CD4-positive, alpha-beta T cell treated with Interleukin-2 at 100 ng/mL for 4 hours (primary cell): ENCODE data around the gene OS9.
"Not testable (repeated sequence)": the region's sequence is repeated elsewhere in the genome, so short reads cannot be mapped to it uniquely, and the experiment has no call there.

Experiments used
- DNase-seq: peaks from one replicate; pipeline ENCODE4 v3.0.0-alpha.2; 2020; ENCODE audit warnings: low spot score

The OS9 gene

GRCh38 chr12:57693659-57694458, at the start of gene OS9:
Gene OS9, plus strand, starts transcription at chr12:57694132. Its CDS starts 30 bp downstream, at chr12:57694162.
- DNase-seq: peak; percentile 99

GRCh38 chr12:57645990-57646658, 47.8 kb upstream of the OS9 start:
- not testable (repeated sequence) for DNase-seq

GRCh38 chr12:57646659-57647049, 47.3 kb upstream of the OS9 start:
- not testable (repeated sequence) for DNase-seq

GRCh38 chr12:57654042-57654441, 39.9 kb upstream of the OS9 start:
- DNase-seq: no peak

GRCh38 chr12:57655541-57656240, 38.2 kb upstream of the OS9 start:
- DNase-seq: no peak

- DNase-seq: not testable (repeated sequence)
These were observed 37.5 kb upstream of the OS9 start for GRCh38 chr12:57656408-57656807.

GRCh38 chr12:57657744-57658143, 36.2 kb upstream of the OS9 start:
- DNase-seq: no peak

GRCh38 chr12:57658890-57659289, 35.0 kb upstream of the OS9 start:
- no peak for DNase-seq

GRCh38 chr12:57661376-57661775, 32.6 kb upstream of the OS9 start:
- no peak for DNase-seq

GRCh38 chr12:57665066-57665820, 28.7 kb upstream of the OS9 start:
- DNase-seq: not testable (repeated sequence)

- no peak for DNase-seq
These were observed 27.0 kb upstream of the OS9 start for GRCh38 chr12:57666897-57667296.

- DNase-seq: not testable (repeated sequence)
These were observed 24.2 kb upstream of the OS9 start for GRCh38 chr12:57669691-57670090.

- DNase-seq: not testable (repeated sequence)
These were observed 22.1 kb upstream of the OS9 start for GRCh38 chr12:57671811-57672210.

- no peak for DNase-seq
These were observed 21.1 kb upstream of the OS9 start for GRCh38 chr12:57672801-57673200.

- DNase-seq: no peak
These were observed 19.2 kb upstream of the OS9 start for GRCh38 chr12:57674691-57675090.

- not testable (repeated sequence) for DNase-seq
These were observed 16.0 kb upstream of the OS9 start for GRCh38 chr12:57677947-57678346.

GRCh38 chr12:57679697-57680096, 14.2 kb upstream of the OS9 start:
- DNase-seq: no peak

- DNase-seq: no peak
These were observed 6.1 kb upstream of the OS9 start for GRCh38 chr12:57687862-57688261.

GRCh38 chr12:57688931-57689330, 5.0 kb upstream of the OS9 start:
- DNase-seq: no peak

- no peak for DNase-seq
These were observed 1.4 kb upstream of the OS9 start for GRCh38 chr12:57692500-57692899.

GRCh38 chr12:57693317-57693658, 644 bp upstream of the OS9 start:
- DNase-seq: no peak

GRCh38 chr12:57694459-57695019, 607 bp downstream of the OS9 start:
- DNase-seq: no peak
